Islet of Langerhans (tissue), 1 donor: ENCODE measurements around the gene NSUN7.

ENCODE experiments used
- FAIRE-seq: peaks from one replicate; lab custom pipeline; 2011; peaks lifted over from hg19 to GRCh38; lab: Jason Lieb, UNC

NSUN7 gene

GRCh38 chr4:40848940-40849339, 99.2 kb downstream of the NSUN7 start:
- FAIRE-seq, result no peak

GRCh38 chr4:40850496-40850895, 100.7 kb downstream of the NSUN7 start:
- FAIRE-seq, result no peak

- FAIRE-seq, result no peak
Observed at GRCh38 chr4:40856277-40856839, 106.6 kb downstream of the NSUN7 start.

GRCh38 chr4:40856840-40857362, 107.1 kb downstream of the NSUN7 start:
- no peak for FAIRE-seq

GRCh38 chr4:40857956-40858355, 108.2 kb downstream of the NSUN7 start:
- no peak for FAIRE-seq

GRCh38 chr4:40858962-40859361, 109.2 kb downstream of the NSUN7 start:
- no peak for FAIRE-seq
